ENCODE data around the gene TMEM163. TPM values are rescaled to one million over a fixed set of nuclear protein-coding genes. Genes with fewer than 3 reads are reported as not detected.

The TMEM163 gene
- total RNA-seq, 2 donors from 2014 or later = 0.24 TPM; not detected in 1

- Mint-ChIP-seq H3K4me3 (no peak overlapping the region), H3K4me1 (no peaks in the 10 kb centered on the region), H3K36me3 (ENCODE audit: low read depth) (no peaks in the 10 kb centered on the region), H3K27ac (no peak overlapping the region), H3K9me3 (no peaks in the 10 kb centered on the region), H3K27me3 (ENCODE audit: insufficient read depth) (no peaks in the 10 kb centered on the region)
- H3K4me1 ChIP-seq (ENCODE audit: control insufficient read depth, insufficient read depth, low read length) = no peaks in the 10 kb centered on the region
- H3K27me3 ChIP-seq (ENCODE audit: control insufficient read depth, insufficient read depth, low read length, poor library complexity, severe bottlenecking) = no peaks in the 10 kb centered on the region
- 88 to 91% methylated on average over 2 to 3 of the region's 3 CpGs for WGBS, 2 experiments (ENCODE audit: insufficient coverage in 1 of 2, insufficient read length in 1 of 2)
- no peak for TF ChIP-seq CTCF (conservative IDR thresholded peaks at IDR 0.05)
- no peak for DNase-seq
- no peak overlapping the region for H3K27ac ChIP-seq (ENCODE audit: low read depth, low read length)
- no peaks in the 10 kb centered on the region for H3K36me3 ChIP-seq (ENCODE audit: control insufficient read depth, insufficient read depth, low read length)
- H3K4me3 ChIP-seq (ENCODE audit: low read length) = no peak overlapping the region
- no peak overlapping the region for H3K9ac ChIP-seq (ENCODE audit: extremely low read depth, low read length, poor library complexity, severe bottlenecking)
- H3K9me3 ChIP-seq (ENCODE audit: control insufficient read depth, low read length) = no peaks in the 10 kb centered on the region
These were observed 88.2 kb downstream of the TMEM163 start for GRCh38 chr2:134630504-134631159.

- Histone ChIP-seq H3K9ac (ENCODE audit: extremely low read depth, low read length, poor library complexity, severe bottlenecking) (no peak overlapping the region), H3K9me3 (ENCODE audit: control insufficient read depth, low read length) (no peaks in the 10 kb centered on the region), H3K27ac (ENCODE audit: low read depth, low read length) (no peak overlapping the region), H3K27me3 (ENCODE audit: control insufficient read depth, insufficient read depth, low read length, poor library complexity, severe bottlenecking) (no peaks in the 10 kb centered on the region), H3K4me3 (ENCODE audit: low read length) (no peak overlapping the region), H3K36me3 (ENCODE audit: control insufficient read depth, insufficient read depth, low read length) (no peaks in the 10 kb centered on the region), H3K4me1 (ENCODE audit: control insufficient read depth, insufficient read depth, low read length) (no peaks in the 10 kb centered on the region)
- 91% methylated on average over 3 of the region's 3 CpGs; no CpG with 5 or more reads in 1 of the 2 experiments for WGBS, 2 experiments (ENCODE audit: insufficient coverage in 1 of 2, insufficient read length in 1 of 2)
- H3K4me3 Mint-ChIP-seq = no peak overlapping the region
- no peak overlapping the region for H3K27ac Mint-ChIP-seq
- H3K27me3 Mint-ChIP-seq (ENCODE audit: insufficient read depth) = no peaks in the 10 kb centered on the region
- H3K4me1 Mint-ChIP-seq = no peaks in the 10 kb centered on the region
- no peak for DNase-seq
- TF ChIP-seq CTCF (conservative IDR thresholded peaks at IDR 0.05) = no peak
- H3K9me3 Mint-ChIP-seq = no peaks in the 10 kb centered on the region
- H3K36me3 Mint-ChIP-seq (ENCODE audit: low read depth) = no peaks in the 10 kb centered on the region
These were observed 90.3 kb downstream of the TMEM163 start for GRCh38 chr2:134628453-134628852.

- TF ChIP-seq CTCF (conservative IDR thresholded peaks at IDR 0.05) = no peak
- H3K4me1 ChIP-seq (ENCODE audit: control insufficient read depth, insufficient read depth, low read length) = no peaks in the 10 kb centered on the region
- H3K36me3 ChIP-seq (ENCODE audit: control insufficient read depth, insufficient read depth, low read length) = no peaks in the 10 kb centered on the region
- no peak overlapping the region for H3K4me3 ChIP-seq (ENCODE audit: low read length)
- no peaks in the 10 kb centered on the region for H3K36me3 Mint-ChIP-seq (ENCODE audit: low read depth)
- no peaks in the 10 kb centered on the region for H3K27me3 Mint-ChIP-seq (ENCODE audit: insufficient read depth)
- no peak overlapping the region for H3K27ac Mint-ChIP-seq
- H3K27ac ChIP-seq (ENCODE audit: low read depth, low read length) = no peak overlapping the region
- H3K4me3 Mint-ChIP-seq = no peak overlapping the region
- H3K27me3 ChIP-seq (ENCODE audit: control insufficient read depth, insufficient read depth, low read length, poor library complexity, severe bottlenecking) = no peaks in the 10 kb centered on the region
- H3K9me3 Mint-ChIP-seq = no peaks in the 10 kb centered on the region
- no peak overlapping the region for H3K9ac ChIP-seq (ENCODE audit: extremely low read depth, low read length, poor library complexity, severe bottlenecking)
- no peaks in the 10 kb centered on the region for H3K9me3 ChIP-seq (ENCODE audit: control insufficient read depth, low read length)
- 94 to 100% methylated on average over 1 to 4 of the region's 4 CpGs for WGBS, 2 experiments (ENCODE audit: insufficient coverage in 1 of 2, insufficient read length in 1 of 2)
- DNase-seq = no peak
- no peaks in the 10 kb centered on the region for H3K4me1 Mint-ChIP-seq
These were observed 92.0 kb downstream of the TMEM163 start for GRCh38 chr2:134626781-134627180.
